Vagina (tissue), 2 donors: ENCODE measurements around the gene HMGB2. TPM values are rescaled to one million over a fixed set of nuclear protein-coding genes. Genes with fewer than 3 reads are reported as not detected.

Experiments used
- DNase-seq, 2 donors: peaks; one replicate each; pipeline ENCODE4 v3.0.0-alpha.2; 2017; ENCODE audit errors: extremely low spot score in 2 of 2
- H3K27ac ChIP-seq: fragments of 200-600 bp; sonication (generic); one replicate; pipeline ENCODE4 v1.5.1; 2019
- H3K27me3 ChIP-seq: fragments of 200-600 bp; sonication (generic); one replicate; pipeline ENCODE4 v1.5.1; 2019
- H3K36me3 ChIP-seq, 2 donors: fragments of 200-600 bp; sonication (generic); one replicate each; pipeline ENCODE4 v1.5.1; 2017 to 2019
- H3K4me1 ChIP-seq: fragments of 200-600 bp; sonication (generic); one replicate; pipeline ENCODE4 v1.5.1; 2019
- H3K4me3 ChIP-seq, 2 donors: fragments of 200-600 bp; sonication (generic); 1 replicate in 1 of 2; 2 replicates in 1 of 2; pipeline ENCODE4 v1.5.1; 2016 to 2019
- H3K9me3 ChIP-seq: fragments of 200-600 bp; sonication (generic); one replicate; pipeline ENCODE4 v1.5.1; 2019
- POLR2A ChIP-seq, 2 donors: fragments of 450-650 bp; IDR thresholded peaks; one replicate each; pipeline ENCODE4 v1.6.1; 2017; ENCODE audit warnings: antibody characterized with exemption in 2 of 2, mild to moderate bottlenecking in 2 of 2, moderate library complexity in 2 of 2
- POLR2AphosphoS5 ChIP-seq, 2 donors: sonication (generic); formaldehyde crosslinking; IDR thresholded peaks; one replicate each; pipeline ENCODE4 v1.9.0; 2017; ENCODE audit warnings: antibody characterized with exemption in 2 of 2, mild to moderate bottlenecking in 2 of 2, low read depth in 1 of 2; ENCODE audit not compliant: insufficient read depth in 1 of 2
- intact Hi-C: fragments of 100-400 bp; cut with DNase I; formaldehyde crosslinking; loops from one replicate; pipeline ENCODE4 v1.15.1; 2023
- total RNA-seq: library from RNA; depleted of rRNA; stranded (reverse); fragments of >200 nt; gene quantifications from one replicate; pipeline ENCODE4 v1.2.3, GENCODE V29; 2016
- TF ChIP-seq, protein P1 (sequence below), 3 experiments: fragments of 450-650 bp in 2 of 3; fragments of 200-600 bp in 1 of 3; sonication (generic) in 1 of 3; IDR thresholded peaks; one replicate each; pipeline ENCODE4 v1.5.1; 2017 to 2019; ENCODE audit warnings: antibody characterized with exemption in 3 of 3, mild to moderate bottlenecking in 2 of 3, moderate library complexity in 2 of 3

Gene HMGB2
- total RNA-seq, 1 donor from 2014 or later: 56.7 TPM

DNA sequence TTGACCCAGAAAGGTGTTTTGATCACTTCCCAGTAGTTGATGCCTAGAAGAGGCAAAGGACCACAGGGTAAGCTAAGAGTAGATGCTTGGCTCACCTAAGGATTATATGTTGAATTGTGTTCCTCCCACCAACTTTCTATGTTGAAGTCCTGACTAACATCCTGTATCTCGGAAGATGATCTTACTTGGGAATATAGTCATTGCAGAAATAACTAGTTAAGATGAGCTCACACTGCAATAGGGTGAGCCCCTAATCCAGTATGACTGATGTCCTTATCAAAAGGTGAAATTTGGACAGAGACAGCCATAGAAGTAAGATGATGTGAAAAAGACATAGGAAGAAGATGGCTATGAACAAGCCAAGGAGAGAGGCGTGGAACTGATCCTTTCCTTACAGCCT is 3.3 kb upstream of the HMGB2 start:
- no peak overlapping the region for H3K4me3 ChIP-seq
- no peak overlapping the region for H3K27ac ChIP-seq
- intact Hi-C loops: no loop called here
- H3K36me3 ChIP-seq: no peaks in the 10 kb centered on the region
- no peaks in the 10 kb centered on the region for H3K9me3 ChIP-seq
- H3K27me3 ChIP-seq: no peaks in the 10 kb centered on the region
- TF ChIP-seq POLR2AphosphoS5 (IDR thresholded peaks at IDR 0.05; ENCODE audit: insufficient read depth in 1 of 2, low read depth in 1 of 2): no peak
- no peak for TF ChIP-seq POLR2A (IDR thresholded peaks at IDR 0.05)
- TF ChIP-seq, protein P1, sequence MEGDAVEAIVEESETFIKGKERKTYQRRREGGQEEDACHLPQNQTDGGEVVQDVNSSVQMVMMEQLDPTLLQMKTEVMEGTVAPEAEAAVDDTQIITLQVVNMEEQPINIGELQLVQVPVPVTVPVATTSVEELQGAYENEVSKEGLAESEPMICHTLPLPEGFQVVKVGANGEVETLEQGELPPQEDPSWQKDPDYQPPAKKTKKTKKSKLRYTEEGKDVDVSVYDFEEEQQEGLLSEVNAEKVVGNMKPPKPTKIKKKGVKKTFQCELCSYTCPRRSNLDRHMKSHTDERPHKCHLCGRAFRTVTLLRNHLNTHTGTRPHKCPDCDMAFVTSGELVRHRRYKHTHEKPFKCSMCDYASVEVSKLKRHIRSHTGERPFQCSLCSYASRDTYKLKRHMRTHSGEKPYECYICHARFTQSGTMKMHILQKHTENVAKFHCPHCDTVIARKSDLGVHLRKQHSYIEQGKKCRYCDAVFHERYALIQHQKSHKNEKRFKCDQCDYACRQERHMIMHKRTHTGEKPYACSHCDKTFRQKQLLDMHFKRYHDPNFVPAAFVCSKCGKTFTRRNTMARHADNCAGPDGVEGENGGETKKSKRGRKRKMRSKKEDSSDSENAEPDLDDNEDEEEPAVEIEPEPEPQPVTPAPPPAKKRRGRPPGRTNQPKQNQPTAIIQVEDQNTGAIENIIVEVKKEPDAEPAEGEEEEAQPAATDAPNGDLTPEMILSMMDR (IDR thresholded peaks at IDR 0.05): no peak
- peaks cover 8% of the 10 kb centered on the region for H3K4me1 ChIP-seq
- no peak for DNase-seq

DNA sequence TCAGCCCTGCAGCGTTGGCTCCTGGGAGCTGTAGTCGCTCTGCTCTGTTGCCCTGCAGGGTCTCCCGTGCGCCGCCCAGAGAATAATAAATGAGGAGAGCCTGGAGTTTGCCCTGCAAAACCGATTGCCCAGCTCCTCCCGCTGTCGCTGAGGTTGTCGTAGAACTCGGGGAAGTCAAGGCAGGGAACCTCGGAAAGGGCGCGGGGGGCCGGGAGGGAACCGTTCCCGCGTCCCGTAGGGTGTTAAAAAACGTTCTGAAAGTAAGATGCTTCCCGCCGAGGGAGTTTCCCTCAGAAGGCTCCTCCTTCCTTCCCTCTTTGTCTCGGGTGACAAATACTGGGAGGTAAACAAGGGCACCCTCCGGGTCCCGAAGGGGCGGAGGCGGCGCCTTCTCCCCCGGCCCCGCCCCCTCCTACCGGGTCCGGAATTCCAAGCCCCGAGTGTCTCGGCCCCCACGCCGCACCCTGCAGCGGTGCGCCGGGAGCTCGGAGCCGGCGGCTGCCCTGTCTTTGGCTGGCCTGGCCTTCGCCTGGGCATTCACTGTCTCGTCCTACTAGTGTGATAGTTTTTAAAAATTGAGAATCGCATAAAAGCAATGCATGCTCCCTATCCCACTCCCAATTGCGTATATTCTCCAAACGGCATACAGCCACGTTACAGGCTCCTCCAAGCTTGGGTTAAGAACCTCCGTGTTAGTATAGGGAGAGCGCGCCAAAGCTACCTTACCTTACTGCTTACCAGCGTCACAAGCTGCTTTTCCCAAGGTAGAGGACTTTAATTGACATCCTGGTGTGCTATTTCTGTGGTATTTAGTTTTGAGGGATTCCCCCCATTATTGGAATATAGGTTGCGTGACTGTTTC is 964 bp upstream of the HMGB2 start:
- Histone ChIP-seq H3K4me1 (peaks cover 17% of the 10 kb centered on the region), H3K27me3 (no peaks in the 10 kb centered on the region), H3K4me3 (peak overlapping the region; percentile 90 to 98), H3K9me3 (no peaks in the 10 kb centered on the region), H3K36me3 (peaks cover 0 to 9% of the 10 kb centered on the region in 2 donors), H3K27ac (peak overlapping the region; percentile 100)
- TF ChIP-seq POLR2AphosphoS5 (IDR thresholded peaks at IDR 0.05; ENCODE audit: insufficient read depth in 1 of 2, low read depth in 1 of 2): peak in 1 of 2 donors; percentile 58
- TF ChIP-seq, protein P1 (IDR thresholded peaks at IDR 0.05): no peak
- peak in 1 of 2 donors; percentile 15 for TF ChIP-seq POLR2A (IDR thresholded peaks at IDR 0.05)
- DNase-seq: no peak
- intact Hi-C loops: no loop called here

GRCh38 chr4:173333658-173334084 is 487 bp downstream of the HMGB2 start:
- intact Hi-C loops: no loop called here
- DNase-seq: no peak
- Histone ChIP-seq H3K27ac (peak overlapping the region; percentile 100), H3K27me3 (no peaks in the 10 kb centered on the region), H3K36me3 (peaks cover 0 to 15% of the 10 kb centered on the region in 2 donors), H3K4me3 (peak overlapping the region; percentile 90 to 98), H3K4me1 (peaks cover 17% of the 10 kb centered on the region), H3K9me3 (no peaks in the 10 kb centered on the region)
- TF ChIP-seq, protein P1 (IDR thresholded peaks at IDR 0.05): no peak
- TF ChIP-seq POLR2A (IDR thresholded peaks at IDR 0.05): no peak

- intact Hi-C loops: no loop called here
- H3K27me3 ChIP-seq: no peaks in the 10 kb centered on the region
- peaks cover 0 to 20% of the 10 kb centered on the region in 2 donors for H3K36me3 ChIP-seq
- no peaks in the 10 kb centered on the region for H3K9me3 ChIP-seq
- peak overlapping the region; percentile 90 to 98 for H3K4me3 ChIP-seq
- TF ChIP-seq POLR2AphosphoS5 (IDR thresholded peaks at IDR 0.05; ENCODE audit: insufficient read depth in 1 of 2, low read depth in 1 of 2): no peak
- TF ChIP-seq POLR2A (IDR thresholded peaks at IDR 0.05): no peak
- TF ChIP-seq, protein P1 (IDR thresholded peaks at IDR 0.05): no peak
- peak overlapping the region; percentile 100 for H3K27ac ChIP-seq
- no peak for DNase-seq
- peaks cover 17% of the 10 kb centered on the region for H3K4me1 ChIP-seq
These were observed 1.0 kb downstream of the HMGB2 start for GRCh38 chr4:173332963-173333657.
